Activated naive CD8-positive, alpha-beta T cell treated with anti-CD3 and anti-CD28 coated beads, Interleukin-2, amount 50 U/mL, for 16 hours (primary cell): Measurements from ENCODE around the gene C4B.

ENCODE experiments used
- DNase-seq: peaks from one replicate; pipeline ENCODE4 v3.0.0-alpha.2; 2020; ENCODE audit warnings: low read depth, low spot score

Gene C4B

GRCh38 chr6:32081168-32081990 lies 66.8 kb downstream of the C4B start:
- no peak for DNase-seq

- DNase-seq = no peak
These were observed 67.9 kb downstream of the C4B start for GRCh38 chr6:32082478-32082877.

GRCh38 chr6:32082935-32083334 lies 68.3 kb downstream of the C4B start:
- no peak for DNase-seq

- DNase-seq = no peak
These were observed 69.5 kb downstream of the C4B start for GRCh38 chr6:32083812-32084768.

GRCh38 chr6:32084780-32085179 lies 70.2 kb downstream of the C4B start:
- DNase-seq = no peak
